ENCODE measurements around the gene WWP2.

Gene WWP2

GRCh38 chr16:69890892-69891282 lies 128.8 kb downstream of the WWP2 start:
- no peak for DNase-seq

GRCh38 chr16:69892378-69892777 lies 130.2 kb downstream of the WWP2 start:
- DNase-seq: no peak

GRCh38 chr16:69893106-69893505 lies 131.0 kb downstream of the WWP2 start:
- DNase-seq: no peak

GRCh38 chr16:69894676-69895075 lies 132.5 kb downstream of the WWP2 start:
- DNase-seq: no peak

- DNase-seq: no peak
Measured at GRCh38 chr16:69903865-69904415, 141.8 kb downstream of the WWP2 start.

GRCh38 chr16:69904495-69905170 lies 142.5 kb downstream of the WWP2 start:
- no peak for DNase-seq

GRCh38 chr16:69905171-69905555 lies 143.0 kb downstream of the WWP2 start:
- DNase-seq: no peak

- no peak for DNase-seq
Measured at GRCh38 chr16:69906838-69907401, 144.8 kb downstream of the WWP2 start.

GRCh38 chr16:69909043-69909442 lies 146.9 kb downstream of the WWP2 start:
- no peak for DNase-seq

GRCh38 chr16:69909760-69910159 lies 147.6 kb downstream of the WWP2 start:
- no peak for DNase-seq

- no peak for DNase-seq
Measured at GRCh38 chr16:69910964-69911363, 148.8 kb downstream of the WWP2 start.

GRCh38 chr16:69916462-69916861 lies 154.3 kb downstream of the WWP2 start:
- DNase-seq: no peak

- DNase-seq: no peak
Measured at GRCh38 chr16:69917311-69917710, 155.2 kb downstream of the WWP2 start.

- no peak for DNase-seq
Measured at GRCh38 chr16:69917739-69918138, 155.6 kb downstream of the WWP2 start.

- DNase-seq: no peak
Measured at GRCh38 chr16:69918241-69918640, 156.1 kb downstream of the WWP2 start.

GRCh38 chr16:69921127-69921526 lies 159.0 kb downstream of the WWP2 start:
- DNase-seq: no peak

GRCh38 chr16:69922200-69922599 lies 160.1 kb downstream of the WWP2 start:
- DNase-seq: no peak

GRCh38 chr16:69924041-69924775 lies 162.1 kb downstream of the WWP2 start:
- no peak for DNase-seq

- no peak for DNase-seq
Measured at GRCh38 chr16:69924777-69925191, 162.7 kb downstream of the WWP2 start.

- DNase-seq: no peak
Measured at GRCh38 chr16:69925311-69925710, 163.2 kb downstream of the WWP2 start.

GRCh38 chr16:69926241-69926640 lies 164.1 kb downstream of the WWP2 start:
- DNase-seq: no peak

GRCh38 chr16:69927056-69927757 lies 165.1 kb downstream of the WWP2 start:
- no peak for DNase-seq

GRCh38 chr16:69928856-69929400 lies 166.8 kb downstream of the WWP2 start:
- no peak for DNase-seq
